NCI-H345 treated with DMSO at 0.1 percent for 48 hours (cell line): Measurements from ENCODE around the gene POLDIP3.

Source experiments
- DNase-seq: peaks from one replicate; lab custom pipeline; 2025; ENCODE audit not compliant: unreplicated experiment; lab: John Stamatoyannopoulos, UW

The POLDIP3 gene

DNA sequence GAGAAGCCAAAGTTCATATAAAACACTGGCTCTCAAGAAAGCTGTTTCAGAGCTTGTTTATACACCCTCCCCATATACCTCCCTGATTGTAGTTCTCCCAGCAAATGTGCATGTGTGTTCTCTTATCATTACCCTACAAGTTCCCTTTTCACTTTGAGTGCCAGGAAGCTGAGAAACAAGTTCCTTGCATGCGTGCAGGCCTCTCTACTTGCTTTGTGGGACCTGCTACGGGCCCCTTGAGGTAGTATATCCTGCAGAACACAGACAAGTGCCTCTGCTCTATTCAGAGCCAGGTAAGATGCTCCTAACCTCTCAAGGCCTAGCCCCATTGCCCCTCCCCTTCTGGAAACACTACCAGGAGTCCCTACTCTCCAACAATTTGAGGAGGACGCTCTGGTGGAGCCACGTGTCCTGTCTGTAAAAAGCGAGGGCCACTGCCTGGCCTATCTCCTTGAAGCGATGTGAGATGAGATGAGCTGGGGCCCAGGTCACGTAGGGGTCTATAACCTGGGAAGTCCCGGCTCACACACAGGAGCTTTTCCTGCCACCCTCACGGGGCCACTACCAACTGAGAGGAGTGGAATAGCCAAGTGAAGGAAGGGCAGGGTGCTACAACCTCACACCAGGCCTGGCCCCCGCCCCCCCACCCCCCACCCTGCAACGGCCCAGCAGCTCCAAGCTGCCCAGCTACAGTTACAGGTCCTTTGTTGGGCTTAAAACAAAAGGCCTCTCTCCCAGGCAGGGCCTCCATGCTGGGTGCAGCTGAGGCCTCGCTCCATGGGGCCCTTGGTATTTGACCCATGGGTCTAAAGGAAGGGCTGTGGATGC lies 28.3 kb upstream of the POLDIP3 start:
- DNase-seq = no peak

GRCh38 chr22:42641801-42642413 lies 27.2 kb upstream of the POLDIP3 start:
- DNase-seq = no peak

GRCh38 chr22:42639541-42640241 lies 25.0 kb upstream of the POLDIP3 start:
- DNase-seq = no peak

GRCh38 chr22:42637555-42637954 lies 22.9 kb upstream of the POLDIP3 start:
- DNase-seq = no peak

GRCh38 chr22:42636506-42636905 lies 21.8 kb upstream of the POLDIP3 start:
- DNase-seq = no peak

DNA sequence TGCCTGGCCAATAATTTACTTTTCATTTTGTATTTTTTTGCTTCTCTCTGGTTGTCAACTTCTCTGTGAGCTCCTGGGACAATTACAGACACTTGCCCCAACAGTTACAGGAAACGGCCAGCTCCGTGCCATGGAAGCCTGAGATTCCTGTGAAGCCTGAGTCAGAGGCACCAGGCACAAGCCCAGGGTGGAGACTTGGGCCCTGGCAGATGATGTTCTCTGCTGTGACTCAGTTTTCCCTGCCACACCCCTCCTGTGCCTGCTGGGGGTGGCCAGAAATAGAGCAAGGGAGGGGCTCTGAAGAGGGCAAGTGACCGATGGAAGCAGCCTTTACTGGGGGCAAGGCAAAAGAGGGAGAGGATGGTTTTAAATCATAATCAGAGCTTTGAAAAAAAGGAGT lies 20.8 kb upstream of the POLDIP3 start:
- DNase-seq = no peak

GRCh38 chr22:42633013-42633412 lies 18.3 kb upstream of the POLDIP3 start:
- no peak for DNase-seq

DNA sequence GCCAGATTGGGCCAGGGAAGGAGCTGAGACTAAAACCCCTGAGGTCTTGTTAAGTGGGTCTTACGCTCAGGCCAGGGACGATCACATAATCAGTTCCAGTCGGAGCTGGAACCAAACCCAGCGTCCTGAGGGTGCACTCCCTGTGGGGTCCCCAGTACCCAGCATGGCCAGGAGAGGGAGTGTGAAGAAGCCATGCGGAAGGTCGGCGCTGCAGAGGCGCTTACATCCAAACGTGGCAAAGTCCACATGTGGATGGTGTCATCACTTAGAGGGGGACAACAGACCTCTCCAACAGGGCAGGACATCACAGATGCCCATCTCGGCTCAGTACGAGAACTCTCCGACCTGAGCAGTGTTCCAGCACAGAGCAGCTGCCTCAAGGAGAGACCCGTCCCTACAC lies 17.4 kb upstream of the POLDIP3 start:
- DNase-seq = no peak

GRCh38 chr22:42630901-42631602 lies 16.4 kb upstream of the POLDIP3 start:
- no peak for DNase-seq

DNA sequence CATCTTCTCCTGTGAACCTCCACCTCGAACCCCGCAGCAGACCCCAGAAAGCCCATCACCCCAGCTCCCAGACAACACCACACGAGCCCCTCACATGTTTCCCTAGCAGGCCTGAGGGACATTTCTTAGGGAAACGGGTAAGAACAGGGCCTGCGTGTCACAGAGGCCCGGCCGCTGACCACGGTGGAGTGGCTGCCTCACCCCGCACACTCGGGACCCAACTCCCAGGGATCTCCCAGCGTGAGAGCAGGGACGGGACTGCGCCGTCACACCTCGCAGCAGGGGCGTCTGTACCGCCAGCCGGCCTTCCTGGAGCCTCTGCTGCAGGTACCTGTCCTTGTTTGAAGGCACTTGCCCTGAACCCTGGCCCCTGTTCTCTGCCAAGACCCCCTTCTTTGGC lies 15.5 kb upstream of the POLDIP3 start:
- DNase-seq = no peak

DNA sequence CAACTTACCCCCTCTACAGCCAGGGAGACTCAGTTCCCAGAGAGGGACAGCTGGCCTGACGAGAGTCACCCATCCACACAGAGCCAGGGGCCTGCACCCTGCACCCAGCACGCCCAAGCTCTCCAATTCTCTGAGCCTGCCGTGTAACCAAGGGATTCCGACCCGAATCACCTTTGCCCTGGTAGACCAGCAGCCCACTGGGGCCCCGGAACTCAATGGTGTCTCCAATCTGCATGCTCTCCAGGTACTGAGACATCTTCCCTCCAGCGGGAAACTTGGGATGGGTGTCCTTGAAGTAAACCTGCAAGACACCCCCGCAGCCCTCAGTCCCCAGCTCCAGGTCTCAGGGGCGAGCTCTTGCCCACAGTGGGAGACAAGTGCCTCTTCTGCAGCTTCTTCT lies 13.3 kb upstream of the POLDIP3 start:
- no peak for DNase-seq

- no peak for DNase-seq
These were observed 12.4 kb upstream of the POLDIP3 start for GRCh38 chr22:42626951-42627625.

GRCh38 chr22:42626431-42626830 lies 11.7 kb upstream of the POLDIP3 start:
- DNase-seq = no peak

- DNase-seq = no peak
These were observed 10.7 kb upstream of the POLDIP3 start for GRCh38 chr22:42625416-42625815.

DNA sequence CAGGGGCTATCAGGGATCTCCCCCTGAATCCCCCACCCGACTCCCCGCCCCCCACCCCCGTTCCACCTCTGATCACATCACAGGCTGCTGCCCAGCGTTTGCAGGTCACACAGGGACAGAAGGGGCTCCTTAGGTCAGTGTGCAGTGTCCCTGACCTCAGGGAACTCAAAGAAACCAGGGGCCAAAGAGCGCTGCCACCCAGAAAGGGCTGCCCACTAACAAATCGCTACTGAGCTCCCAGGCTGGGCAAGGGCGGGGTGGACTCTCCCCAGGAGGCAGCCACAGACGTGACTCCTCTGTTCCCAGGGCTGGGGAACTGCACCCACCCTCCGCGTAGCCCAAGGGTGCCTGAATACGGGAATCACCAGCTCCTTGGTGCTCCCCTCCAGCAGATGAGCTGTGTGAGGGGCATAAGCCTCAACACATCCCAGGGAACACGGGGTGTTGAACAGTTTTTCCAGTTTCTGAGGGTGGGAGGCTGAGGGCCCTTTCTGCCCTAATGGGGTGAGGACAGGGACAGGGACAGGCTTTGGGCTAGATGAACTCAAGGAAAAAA lies 9.9 kb upstream of the POLDIP3 start:
- no peak for DNase-seq

DNA sequence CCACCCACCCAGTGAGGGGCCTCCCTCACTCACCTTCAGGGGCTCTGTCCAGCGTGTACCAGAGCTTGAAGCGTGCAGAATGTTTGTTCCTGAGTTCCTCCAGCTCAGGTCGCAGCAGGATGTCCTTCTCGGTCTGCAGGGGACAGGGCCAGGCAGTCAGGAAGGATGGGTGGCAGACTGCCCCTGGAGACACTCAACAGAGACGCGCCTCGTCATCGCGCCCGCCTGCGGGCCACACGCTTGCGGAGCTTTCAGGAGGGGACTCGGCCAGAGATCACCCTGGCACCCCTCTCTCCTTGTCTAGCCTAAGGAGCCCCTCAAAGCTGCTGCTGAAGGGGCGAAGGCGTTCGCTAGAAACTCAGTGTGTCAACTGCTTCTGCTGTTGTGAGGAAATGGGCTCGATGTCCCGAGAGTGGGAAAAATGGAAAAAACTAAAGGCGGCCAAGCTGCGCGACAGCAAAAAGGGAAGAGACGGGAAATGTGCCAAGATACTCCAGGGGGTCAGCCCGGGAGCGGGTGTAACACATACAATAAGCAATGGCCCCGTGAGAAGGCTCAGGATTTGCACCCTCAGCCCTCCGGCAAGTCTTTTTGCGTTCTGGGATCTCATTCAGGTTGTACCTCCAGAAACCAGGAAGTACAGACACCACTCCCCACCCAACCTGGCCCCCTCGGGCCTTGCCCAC lies 9.2 kb upstream of the POLDIP3 start:
- DNase-seq = peak; percentile 32

GRCh38 chr22:42623301-42623751 lies 8.6 kb upstream of the POLDIP3 start:
- DNase-seq = no peak

DNA sequence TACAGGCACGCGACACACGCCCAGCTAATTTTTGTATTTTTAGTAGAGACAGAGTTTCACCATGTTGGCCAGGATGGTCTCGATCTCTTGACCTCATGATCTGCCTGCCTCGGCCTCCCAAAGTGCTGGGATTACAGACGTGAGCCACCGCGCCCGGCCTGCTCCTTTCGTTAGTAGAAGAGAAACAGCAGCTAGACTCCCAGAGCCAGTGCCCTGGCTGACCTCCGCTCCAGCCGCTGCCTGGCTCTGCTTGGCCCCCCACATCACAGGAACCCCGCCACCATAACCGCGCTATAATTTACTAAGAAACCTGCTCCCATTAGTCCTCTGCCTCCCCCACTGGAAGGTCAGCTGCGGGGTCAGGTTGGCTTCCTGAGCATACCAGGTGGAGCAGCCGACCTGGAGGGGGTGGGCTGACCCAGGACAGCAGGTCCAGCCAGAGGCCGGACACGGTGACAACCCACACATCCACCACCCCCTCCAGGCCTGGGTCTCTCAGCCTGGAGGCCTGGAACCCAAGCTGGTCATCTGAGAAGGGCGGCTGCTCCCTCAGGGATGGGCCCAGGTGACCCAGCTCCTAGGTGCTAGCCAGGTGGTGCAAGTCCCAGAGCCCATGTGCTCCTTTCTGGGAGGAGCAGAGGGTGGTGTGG lies 7.5 kb upstream of the POLDIP3 start:
- no peak for DNase-seq

GRCh38 chr22:42621505-42622002 lies 6.9 kb upstream of the POLDIP3 start:
- DNase-seq = no peak
